Measurements from ENCODE around the gene B9D2.

DNA sequence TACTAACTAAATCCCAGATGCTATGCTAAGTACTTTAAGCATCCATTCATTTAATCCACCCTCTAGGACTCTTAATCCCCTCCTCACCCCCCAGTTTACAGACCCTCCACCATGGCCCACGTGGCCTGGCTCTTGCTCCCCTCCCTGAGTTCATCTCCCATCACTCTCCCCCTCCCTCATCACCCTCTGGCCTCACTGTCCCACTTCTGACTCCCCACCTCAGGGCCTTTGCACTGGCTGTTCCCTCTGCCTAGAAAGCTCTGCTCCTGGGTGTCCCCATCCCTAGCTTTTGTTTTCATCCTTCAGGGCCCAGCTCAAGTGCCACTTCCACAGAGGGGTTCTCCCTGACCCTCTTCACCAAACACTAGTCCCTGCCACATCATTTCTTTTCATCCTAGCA lies 4.2 kb downstream of the B9D2 start:
- TF ChIP-seq, protein P1, sequence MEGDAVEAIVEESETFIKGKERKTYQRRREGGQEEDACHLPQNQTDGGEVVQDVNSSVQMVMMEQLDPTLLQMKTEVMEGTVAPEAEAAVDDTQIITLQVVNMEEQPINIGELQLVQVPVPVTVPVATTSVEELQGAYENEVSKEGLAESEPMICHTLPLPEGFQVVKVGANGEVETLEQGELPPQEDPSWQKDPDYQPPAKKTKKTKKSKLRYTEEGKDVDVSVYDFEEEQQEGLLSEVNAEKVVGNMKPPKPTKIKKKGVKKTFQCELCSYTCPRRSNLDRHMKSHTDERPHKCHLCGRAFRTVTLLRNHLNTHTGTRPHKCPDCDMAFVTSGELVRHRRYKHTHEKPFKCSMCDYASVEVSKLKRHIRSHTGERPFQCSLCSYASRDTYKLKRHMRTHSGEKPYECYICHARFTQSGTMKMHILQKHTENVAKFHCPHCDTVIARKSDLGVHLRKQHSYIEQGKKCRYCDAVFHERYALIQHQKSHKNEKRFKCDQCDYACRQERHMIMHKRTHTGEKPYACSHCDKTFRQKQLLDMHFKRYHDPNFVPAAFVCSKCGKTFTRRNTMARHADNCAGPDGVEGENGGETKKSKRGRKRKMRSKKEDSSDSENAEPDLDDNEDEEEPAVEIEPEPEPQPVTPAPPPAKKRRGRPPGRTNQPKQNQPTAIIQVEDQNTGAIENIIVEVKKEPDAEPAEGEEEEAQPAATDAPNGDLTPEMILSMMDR (IDR thresholded peaks at IDR 0.05), result no peak
- TF ChIP-seq EZH2phosphoT487 (IDR thresholded peaks at IDR 0.05; ENCODE audit: borderline replicate concordance, low read depth), result no peak
- TF ChIP-seq RFX5 (IDR thresholded peaks at IDR 0.05; ENCODE audit: low read length), result no peak
- TF ChIP-seq, protein P2, sequence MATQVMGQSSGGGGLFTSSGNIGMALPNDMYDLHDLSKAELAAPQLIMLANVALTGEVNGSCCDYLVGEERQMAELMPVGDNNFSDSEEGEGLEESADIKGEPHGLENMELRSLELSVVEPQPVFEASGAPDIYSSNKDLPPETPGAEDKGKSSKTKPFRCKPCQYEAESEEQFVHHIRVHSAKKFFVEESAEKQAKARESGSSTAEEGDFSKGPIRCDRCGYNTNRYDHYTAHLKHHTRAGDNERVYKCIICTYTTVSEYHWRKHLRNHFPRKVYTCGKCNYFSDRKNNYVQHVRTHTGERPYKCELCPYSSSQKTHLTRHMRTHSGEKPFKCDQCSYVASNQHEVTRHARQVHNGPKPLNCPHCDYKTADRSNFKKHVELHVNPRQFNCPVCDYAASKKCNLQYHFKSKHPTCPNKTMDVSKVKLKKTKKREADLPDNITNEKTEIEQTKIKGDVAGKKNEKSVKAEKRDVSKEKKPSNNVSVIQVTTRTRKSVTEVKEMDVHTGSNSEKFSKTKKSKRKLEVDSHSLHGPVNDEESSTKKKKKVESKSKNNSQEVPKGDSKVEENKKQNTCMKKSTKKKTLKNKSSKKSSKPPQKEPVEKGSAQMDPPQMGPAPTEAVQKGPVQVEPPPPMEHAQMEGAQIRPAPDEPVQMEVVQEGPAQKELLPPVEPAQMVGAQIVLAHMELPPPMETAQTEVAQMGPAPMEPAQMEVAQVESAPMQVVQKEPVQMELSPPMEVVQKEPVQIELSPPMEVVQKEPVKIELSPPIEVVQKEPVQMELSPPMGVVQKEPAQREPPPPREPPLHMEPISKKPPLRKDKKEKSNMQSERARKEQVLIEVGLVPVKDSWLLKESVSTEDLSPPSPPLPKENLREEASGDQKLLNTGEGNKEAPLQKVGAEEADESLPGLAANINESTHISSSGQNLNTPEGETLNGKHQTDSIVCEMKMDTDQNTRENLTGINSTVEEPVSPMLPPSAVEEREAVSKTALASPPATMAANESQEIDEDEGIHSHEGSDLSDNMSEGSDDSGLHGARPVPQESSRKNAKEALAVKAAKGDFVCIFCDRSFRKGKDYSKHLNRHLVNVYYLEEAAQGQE (IDR thresholded peaks at IDR 0.05; ENCODE audit: low read depth, low read length), result no peak
- no peak for TF ChIP-seq EP300 (IDR thresholded peaks at IDR 0.05; ENCODE audit: borderline replicate concordance in 1 of 2, low read depth in 1 of 2, low read length in 1 of 2)
- no peak for TF ChIP-seq POLR2AphosphoS5 (IDR thresholded peaks at IDR 0.05; ENCODE audit: low read depth, low read length)

All from SK-N-SH (cell line).